Smooth muscle cell (in vitro differentiated cells): ENCODE results near the gene BCAN. TPM values are rescaled to one million over a fixed set of nuclear protein-coding genes. Genes with fewer than 3 reads are reported as not detected.

Experiments
- DNase-seq: peaks from one replicate; lab custom pipeline; 2025; ENCODE audit not compliant: unreplicated experiment; lab: John Stamatoyannopoulos, UW
- H2AFZ ChIP-seq: fragments of 200-600 bp; sonication (generic); 2 replicates; pipeline ENCODE4 v1.6.0; 2016; ENCODE audit warnings: antibody characterized with exemption, low read depth, mild to moderate bottlenecking
- H3F3A ChIP-seq: fragments of 200-600 bp; sonication (generic); 2 replicates; pipeline ENCODE4 v1.6.0; 2017; ENCODE audit warnings: antibody characterized with exemption, low read depth
- H3K27ac ChIP-seq: fragments of 200-600 bp; sonication (generic); 2 replicates; pipeline ENCODE4 v1.5.1; 2016; ENCODE audit warnings: low read depth, mild to moderate bottlenecking
- H3K27me3 ChIP-seq: fragments of 200-600 bp; sonication (generic); 2 replicates; pipeline ENCODE4 v1.6.1; 2016; ENCODE audit warnings: low read depth, mild to moderate bottlenecking
- H3K36me3 ChIP-seq: fragments of 200-600 bp; sonication (generic); 2 replicates; pipeline ENCODE4 v1.5.1; 2016; ENCODE audit warnings: low read depth
- H3K4me1 ChIP-seq: fragments of 200-600 bp; sonication (generic); 2 replicates; pipeline ENCODE4 v1.5.1; 2016; ENCODE audit warnings: low read depth
- H3K4me2 ChIP-seq: fragments of 200-600 bp; sonication (generic); 2 replicates; pipeline ENCODE4 v1.6.0; 2016; ENCODE audit warnings: mild to moderate bottlenecking
- H3K4me3 ChIP-seq: fragments of 200-600 bp; sonication (generic); 2 replicates; pipeline ENCODE4 v1.5.1; 2016; ENCODE audit warnings: mild to moderate bottlenecking
- H3K79me2 ChIP-seq: fragments of 200-600 bp; sonication (generic); 2 replicates; pipeline ENCODE4 v1.6.0; 2016; ENCODE audit warnings: low read depth, mild to moderate bottlenecking
- H3K9ac ChIP-seq: fragments of 200-600 bp; sonication (generic); 2 replicates; pipeline ENCODE4 v1.6.0; 2016; ENCODE audit warnings: low read depth
- H3K9me3 ChIP-seq: fragments of 200-600 bp; sonication (generic); replicated peaks from 2 replicates; pipeline ENCODE4 v1.5.1; 2016; ENCODE audit warnings: low read depth
- H4K20me1 ChIP-seq: fragments of 200-600 bp; sonication (generic); 2 replicates; pipeline ENCODE4 v1.6.0; 2016; ENCODE audit warnings: low read depth
- WGBS: methylation state at CpG from one replicate; pipeline ENCODE4 v1.1.7; 2016; ENCODE audit warnings: low lambda C conversion rate; 5-methylcytosine and 5-hydroxymethylcytosine counted together
- polyA plus RNA-seq: library from polyadenylated mRNA; unstranded; fragments of >200 nt; fragmentation: Nextera tagmentation; extraction: Ambion mirVana; gene quantifications from 2 replicates; pipeline ENCODE4 v1.2.1, GENCODE V29; 2016
- total RNA-seq: library from RNA; depleted of rRNA; stranded (reverse); fragments of >200 nt; gene quantifications from 2 replicates; pipeline ENCODE4 v1.2.3, GENCODE V29; 2014
- TF ChIP-seq, protein P1 (sequence below): fragments of 200-600 bp; sonication (generic); IDR thresholded peaks from 2 replicates; pipeline ENCODE4 v1.5.1; 2017; ENCODE audit warnings: borderline replicate concordance, mild to moderate bottlenecking, antibody characterized with exemption; ENCODE audit not compliant: insufficient read depth, poor library complexity, severe bottlenecking

Gene BCAN
- total and polyA plus RNA-seq, 2 experiments from 2014 or later = 0.79 TPM; not detected in 1

DNA sequence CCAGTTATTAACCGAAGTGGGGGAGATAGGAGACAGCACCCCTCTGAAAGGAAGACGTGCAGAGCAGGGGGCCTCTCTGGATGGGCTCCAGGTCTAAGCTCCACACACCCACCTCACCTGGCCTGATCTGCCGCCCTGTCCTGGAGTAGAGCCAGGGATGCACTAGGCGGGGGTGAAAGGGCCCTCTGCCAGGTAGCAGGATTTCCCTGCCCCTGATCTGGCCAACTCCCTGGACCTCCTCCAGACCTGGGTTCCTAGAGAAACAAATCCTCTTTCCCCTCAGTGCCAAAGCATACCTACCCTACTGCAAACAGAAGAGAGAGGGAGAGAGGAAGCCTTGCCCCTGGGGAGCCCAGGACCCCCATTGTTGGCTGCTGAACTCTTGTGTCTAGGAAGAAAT, 61.4 kb downstream of the BCAN start:
- H3K4me3 ChIP-seq = peak overlapping the region; percentile 54
- no peaks in the 10 kb centered on the region for H3K36me3 ChIP-seq
- TF ChIP-seq, protein P1, sequence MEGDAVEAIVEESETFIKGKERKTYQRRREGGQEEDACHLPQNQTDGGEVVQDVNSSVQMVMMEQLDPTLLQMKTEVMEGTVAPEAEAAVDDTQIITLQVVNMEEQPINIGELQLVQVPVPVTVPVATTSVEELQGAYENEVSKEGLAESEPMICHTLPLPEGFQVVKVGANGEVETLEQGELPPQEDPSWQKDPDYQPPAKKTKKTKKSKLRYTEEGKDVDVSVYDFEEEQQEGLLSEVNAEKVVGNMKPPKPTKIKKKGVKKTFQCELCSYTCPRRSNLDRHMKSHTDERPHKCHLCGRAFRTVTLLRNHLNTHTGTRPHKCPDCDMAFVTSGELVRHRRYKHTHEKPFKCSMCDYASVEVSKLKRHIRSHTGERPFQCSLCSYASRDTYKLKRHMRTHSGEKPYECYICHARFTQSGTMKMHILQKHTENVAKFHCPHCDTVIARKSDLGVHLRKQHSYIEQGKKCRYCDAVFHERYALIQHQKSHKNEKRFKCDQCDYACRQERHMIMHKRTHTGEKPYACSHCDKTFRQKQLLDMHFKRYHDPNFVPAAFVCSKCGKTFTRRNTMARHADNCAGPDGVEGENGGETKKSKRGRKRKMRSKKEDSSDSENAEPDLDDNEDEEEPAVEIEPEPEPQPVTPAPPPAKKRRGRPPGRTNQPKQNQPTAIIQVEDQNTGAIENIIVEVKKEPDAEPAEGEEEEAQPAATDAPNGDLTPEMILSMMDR = no peak
- H4K20me1 ChIP-seq = peaks cover 43% of the 10 kb centered on the region
- H3K9me3 ChIP-seq = no peaks in the 10 kb centered on the region
- peaks cover 34% of the 10 kb centered on the region for H3K4me1 ChIP-seq
- no peak overlapping the region for H3K27ac ChIP-seq
- H3K27me3 ChIP-seq = no peaks in the 10 kb centered on the region
- 94% methylated on average over 4 of the region's 4 CpGs for WGBS
- H3K4me2 ChIP-seq = peak overlapping the region; percentile 91
- peaks cover 12% of the 10 kb centered on the region for H3K79me2 ChIP-seq
- H3F3A ChIP-seq = no peaks in the 10 kb centered on the region
- no peak overlapping the region for H3K9ac ChIP-seq
- no peak overlapping the region for H2AFZ ChIP-seq
- DNase-seq = no peak

DNA sequence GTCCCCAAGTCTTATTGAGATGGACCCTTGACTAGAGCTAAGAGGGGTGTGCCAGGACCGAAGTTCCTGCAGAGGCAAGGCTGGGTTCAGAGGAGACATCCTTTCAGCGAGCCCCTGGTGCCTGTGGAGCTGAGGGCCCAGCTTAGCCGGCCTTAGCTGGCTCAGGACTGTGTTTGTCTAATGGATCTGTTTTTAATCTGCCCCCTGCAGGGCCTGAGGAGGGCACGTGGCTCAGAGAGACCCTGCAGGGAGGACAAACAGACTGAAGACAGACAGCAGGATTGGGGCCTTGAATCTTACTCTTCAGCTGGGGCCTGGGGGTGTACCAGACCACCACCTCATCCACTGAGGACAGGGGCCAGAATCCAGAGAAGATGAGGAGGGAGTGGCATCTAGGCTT, 61.8 kb downstream of the BCAN start:
- Histone ChIP-seq H3K9ac (no peak overlapping the region), H3F3A (no peaks in the 10 kb centered on the region), H3K4me1 (peaks cover 38% of the 10 kb centered on the region), H3K27me3 (no peaks in the 10 kb centered on the region), H2AFZ (no peak overlapping the region), H4K20me1 (peaks cover 43% of the 10 kb centered on the region), H3K4me2 (peak overlapping the region; percentile 91), H3K27ac (no peak overlapping the region), H3K79me2 (peaks cover 12% of the 10 kb centered on the region), H3K9me3 (no peaks in the 10 kb centered on the region), H3K36me3 (no peaks in the 10 kb centered on the region), H3K4me3 (peak overlapping the region; percentile 54)
- TF ChIP-seq, protein P1 = no peak
- DNase-seq = no peak
- 9% methylated on average over 4 of the region's 4 CpGs for whole genome bisulfite sequencing

DNA sequence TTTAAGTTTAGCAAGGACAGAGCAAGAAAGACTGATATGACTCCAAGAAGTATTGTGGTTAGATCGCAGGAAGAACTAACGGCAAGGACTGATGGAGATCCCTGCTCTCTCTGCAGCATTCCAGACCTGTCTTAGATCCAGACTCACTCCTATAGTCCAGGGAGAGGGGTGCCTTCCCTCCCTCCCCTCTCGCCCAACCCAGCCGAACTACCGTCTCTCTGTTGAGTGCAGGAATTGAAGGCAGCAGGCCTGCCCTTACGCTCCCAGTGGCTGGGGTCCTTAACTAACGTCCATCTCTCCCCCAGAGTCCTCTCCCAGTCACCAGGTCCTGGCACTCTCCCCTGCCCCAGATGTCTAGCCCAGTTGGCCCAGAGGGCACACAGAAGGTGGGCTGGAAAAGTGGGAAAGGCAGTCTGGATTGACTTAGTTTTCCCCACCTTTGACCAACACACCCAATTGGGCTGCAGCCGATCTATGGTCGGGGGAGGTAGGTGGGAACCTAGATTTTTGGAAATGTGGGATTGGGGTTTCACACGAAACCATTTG, 62.3 kb downstream of the BCAN start:
- TF ChIP-seq, protein P1 = no peak
- H3K4me3 ChIP-seq = peak overlapping the region; percentile 54

DNA sequence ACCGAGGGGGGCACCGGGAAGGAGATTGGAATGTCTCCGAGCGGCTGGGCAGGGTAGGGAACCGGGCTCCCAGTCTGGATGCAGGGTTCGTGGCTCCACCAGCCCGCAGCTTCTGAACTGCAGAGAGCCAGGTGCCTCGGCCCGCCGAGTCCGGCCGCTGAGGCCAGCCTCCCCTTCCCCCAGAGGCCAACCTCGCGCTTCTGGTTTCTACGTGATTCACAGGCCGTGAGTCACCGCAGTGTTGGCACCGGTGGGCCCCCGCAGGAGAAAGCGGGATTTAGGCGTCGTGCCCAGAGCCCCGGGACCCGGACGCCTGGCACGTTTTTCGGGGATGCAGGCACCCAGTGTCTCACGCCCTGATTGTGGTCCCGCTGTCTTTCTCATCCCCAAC, 63.0 kb downstream of the BCAN start:
- H3K79me2 ChIP-seq = peaks cover 12% of the 10 kb centered on the region
- WGBS = 2% methylated on average over 29 of the region's 29 CpGs
- TF ChIP-seq, protein P1 = no peak
- peaks cover 11% of the 10 kb centered on the region for H3F3A ChIP-seq
- no peaks in the 10 kb centered on the region for H3K9me3 ChIP-seq
- peaks cover 43% of the 10 kb centered on the region for H4K20me1 ChIP-seq
- no peaks in the 10 kb centered on the region for H3K27me3 ChIP-seq
- peak overlapping the region; percentile 64 for H3K9ac ChIP-seq
- no peaks in the 10 kb centered on the region for H3K36me3 ChIP-seq
- H3K4me1 ChIP-seq = peaks cover 50% of the 10 kb centered on the region
- H3K4me3 ChIP-seq = peak overlapping the region; percentile 54
- no peak overlapping the region for H2AFZ ChIP-seq
- peak; percentile 64 for DNase-seq
- peak overlapping the region; percentile 91 for H3K4me2 ChIP-seq
- H3K27ac ChIP-seq = peak overlapping the region; percentile 68

More for the DNA sequence above, 62.3 kb downstream of the BCAN start:
- Histone ChIP-seq H3K36me3 (no peaks in the 10 kb centered on the region), H2AFZ (no peak overlapping the region), H3F3A (peaks cover 4% of the 10 kb centered on the region), H3K4me1 (peaks cover 43% of the 10 kb centered on the region), H3K27ac (peak overlapping the region; percentile 68), H4K20me1 (peaks cover 43% of the 10 kb centered on the region), H3K4me2 (peak overlapping the region; percentile 91), H3K9ac (peak overlapping the region; percentile 39), H3K27me3 (no peaks in the 10 kb centered on the region), H3K9me3 (no peaks in the 10 kb centered on the region), H3K79me2 (peaks cover 12% of the 10 kb centered on the region)
- 30% methylated on average over 10 of the region's 10 CpGs for WGBS
- DNase-seq = no peak
